ENCODE data around the gene NFATC2.

The NFATC2 gene

DNA sequence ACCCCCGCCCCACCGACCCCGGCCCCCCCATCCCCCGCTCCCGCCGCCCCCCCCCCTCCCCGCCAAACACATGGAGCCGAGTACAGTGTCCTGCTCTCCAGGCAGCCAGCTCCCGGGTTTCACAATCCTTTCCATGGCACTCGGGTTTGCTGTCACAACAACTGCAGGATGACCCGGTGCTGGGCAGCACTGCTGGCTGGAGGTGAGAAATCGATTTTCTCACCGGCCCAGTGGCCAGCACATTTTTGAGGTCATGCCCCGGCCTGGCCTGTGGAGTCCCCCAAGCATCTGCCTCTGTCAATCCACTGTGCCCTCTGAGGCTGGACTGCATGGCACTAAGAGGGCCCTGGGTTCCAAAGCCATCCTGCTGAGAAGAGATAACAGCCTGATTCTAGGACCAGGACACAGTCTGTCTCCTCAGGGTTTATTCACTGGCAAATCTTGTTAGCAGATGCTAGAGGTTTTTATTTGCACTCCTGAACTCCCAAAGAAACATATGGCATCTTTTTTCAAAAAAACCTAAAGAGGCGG lies 129.5 kb downstream of the NFATC2 start:
- no peaks in the 10 kb centered on the region for H4K20me1 ChIP-seq
- H3K4me3 ChIP-seq: no peak overlapping the region
- peaks cover 44 to 78% (median 73%) of the 10 kb centered on the region in 10 experiments for H3K4me1 ChIP-seq
- peak overlapping the region; percentile 66 to 83 (median 74); a peak in 20 of 22 replicates for H3K4me2 ChIP-seq
- H3K27ac ChIP-seq: peak overlapping the region in 7 of 11 experiments; percentile 5 to 72 (median 57); a peak in 8 of 22 replicates
- peak overlapping the region in 5 of 11 experiments; percentile 10 to 41 (median 29); a peak in 4 of 22 replicates for H3K9ac ChIP-seq
- TF ChIP-seq Cebpa-rat (IDR thresholded peaks at IDR 0.05): no peak
- H3K27me3 ChIP-seq: no peaks in the 10 kb centered on the region
- H3K9me3 ChIP-seq (replicated peaks in 1 of 11): peaks cover 0 to 7% (median 0%) of the 10 kb centered on the region in 11 experiments; a peak in 4 of 22 replicates
- peaks cover 0 to 19% (median 7%) of the 10 kb centered on the region in 11 experiments; a peak in 13 of 22 replicates for H3K36me3 ChIP-seq

- H3K36me3 ChIP-seq: peaks cover 0 to 18% (median 8%) of the 10 kb centered on the region in 11 experiments; a peak in 13 of 22 replicates
- H3K27ac ChIP-seq: peak overlapping the region in 9 of 11 experiments; percentile 0 to 61 (median 45); a peak in 15 of 22 replicates
- peak overlapping the region; percentile 2 to 61 (median 34); a peak in 10 of 22 replicates for H3K9ac ChIP-seq
- no peaks in the 10 kb centered on the region for H4K20me1 ChIP-seq
- no peak for TF ChIP-seq Cebpa-rat (IDR thresholded peaks at IDR 0.05)
- no peak overlapping the region for H3K4me3 ChIP-seq
- no peaks in the 10 kb centered on the region for H3K27me3 ChIP-seq
- peaks cover 38 to 76% (median 68%) of the 10 kb centered on the region in 10 experiments for H3K4me1 ChIP-seq
- peak overlapping the region; percentile 52 to 83 (median 74) for H3K4me2 ChIP-seq
- H3K9me3 ChIP-seq (replicated peaks in 1 of 11): peaks cover 0 to 7% (median 0%) of the 10 kb centered on the region in 11 experiments; a peak in 4 of 22 replicates
Measured at GRCh38 chr20:51412333-51412871, 130.1 kb downstream of the NFATC2 start.

GRCh38 chr20:51411870-51412269 lies 130.6 kb downstream of the NFATC2 start:
- peak overlapping the region in 7 of 11 experiments; percentile 5 to 61 (median 45); a peak in 13 of 22 replicates for H3K27ac ChIP-seq
- no peaks in the 10 kb centered on the region for H4K20me1 ChIP-seq
- H3K4me3 ChIP-seq: no peak overlapping the region

DNA sequence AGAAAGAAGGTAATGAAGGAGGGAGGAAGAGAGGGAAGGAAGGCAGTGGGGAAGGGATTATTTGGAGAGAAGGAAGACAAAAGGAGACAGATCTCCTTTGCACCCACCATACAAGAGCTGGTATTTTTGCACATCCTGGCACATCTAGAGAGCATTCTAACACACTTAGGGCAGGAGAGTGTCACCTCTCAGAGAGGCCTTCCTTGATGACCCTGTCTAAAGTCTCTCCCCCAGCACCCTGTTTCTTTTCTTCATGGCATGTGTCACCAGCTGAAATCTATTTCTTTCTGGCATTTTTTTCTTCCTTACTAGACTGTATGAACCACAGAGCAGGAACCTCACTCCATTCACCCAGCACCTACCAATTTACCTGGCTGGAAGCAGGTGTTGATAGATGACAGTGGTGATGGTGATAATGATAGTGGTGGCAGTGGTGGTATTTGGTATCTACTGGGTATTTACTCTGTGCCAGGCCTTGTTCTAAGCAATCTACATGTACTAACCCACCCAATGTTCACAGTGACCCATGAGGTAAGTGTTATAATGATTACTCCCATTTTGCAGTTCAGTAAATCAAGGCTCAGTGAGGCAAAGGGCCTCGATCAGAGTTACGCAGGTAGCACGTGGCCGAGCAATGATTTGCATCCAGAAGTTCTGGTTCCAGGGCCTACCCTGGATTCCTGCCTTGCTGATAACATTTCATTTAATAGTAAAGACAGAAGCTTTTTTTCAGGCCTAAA lies 131.8 kb downstream of the NFATC2 start:
- Histone ChIP-seq H3K9me3 (replicated peaks in 1 of 11) (peaks cover 0 to 7% (median 0%) of the 10 kb centered on the region in 11 experiments; a peak in 4 of 22 replicates), H3K4me2 (peak overlapping the region in 4 of 11 experiments; percentile 8 to 25 (median 13); a peak in 2 of 22 replicates), H3K36me3 (peaks cover 0 to 25% (median 10%) of the 10 kb centered on the region in 11 experiments; a peak in 14 of 22 replicates), H3K4me3 (no peak overlapping the region), H3K9ac (no peak overlapping the region), H3K4me1 (peaks cover 38 to 60% (median 51%) of the 10 kb centered on the region in 10 experiments), H3K27me3 (no peaks in the 10 kb centered on the region), H4K20me1 (no peaks in the 10 kb centered on the region), H3K27ac (no peak overlapping the region)
- TF ChIP-seq Cebpa-rat (IDR thresholded peaks at IDR 0.05): no peak

More at GRCh38 chr20:51411870-51412269, 130.6 kb downstream of the NFATC2 start:
- peaks cover 0 to 21% (median 10%) of the 10 kb centered on the region in 11 experiments; a peak in 14 of 22 replicates for H3K36me3 ChIP-seq
- H3K4me1 ChIP-seq: peaks cover 38 to 71% (median 63%) of the 10 kb centered on the region in 10 experiments
- no peaks in the 10 kb centered on the region for H3K27me3 ChIP-seq
- peak overlapping the region; percentile 52 to 83 (median 74) for H3K4me2 ChIP-seq
- H3K9ac ChIP-seq: peak overlapping the region in 10 of 11 experiments; percentile 2 to 61 (median 33); a peak in 8 of 22 replicates
- no peak for TF ChIP-seq Cebpa-rat (IDR thresholded peaks at IDR 0.05)
- peaks cover 0 to 7% (median 0%) of the 10 kb centered on the region in 11 experiments; a peak in 4 of 22 replicates for H3K9me3 ChIP-seq (replicated peaks in 1 of 11)

GRCh38 chr20:51409192-51409880 lies 133.2 kb downstream of the NFATC2 start:
- H3K36me3 ChIP-seq: peaks cover 0 to 37% (median 12%) of the 10 kb centered on the region in 11 experiments; a peak in 14 of 22 replicates
- H3K4me3 ChIP-seq: no peak overlapping the region
- TF ChIP-seq Cebpa-rat (IDR thresholded peaks at IDR 0.05): no peak
- H3K4me2 ChIP-seq: peak overlapping the region in 1 of 11 experiments; percentile 16; a peak in 2 of 22 replicates
- peaks cover 25 to 45% (median 37%) of the 10 kb centered on the region in 10 experiments for H3K4me1 ChIP-seq
- H3K9ac ChIP-seq: no peak overlapping the region
- H3K27me3 ChIP-seq: no peaks in the 10 kb centered on the region
- H3K9me3 ChIP-seq (replicated peaks in 1 of 11): peaks cover 0 to 7% (median 0%) of the 10 kb centered on the region in 11 experiments; a peak in 4 of 22 replicates
- no peaks in the 10 kb centered on the region for H4K20me1 ChIP-seq
- no peak overlapping the region for H3K27ac ChIP-seq

- Histone ChIP-seq H3K4me1 (peaks cover 32 to 43% (median 38%) of the 10 kb centered on the region in 10 experiments), H3K27me3 (no peaks in the 10 kb centered on the region), H3K9me3 (replicated peaks in 1 of 11) (peaks cover 0 to 6% (median 0%) of the 10 kb centered on the region in 11 experiments; a peak in 4 of 22 replicates), H3K4me3 (no peak overlapping the region), H3K27ac (no peak overlapping the region), H3K4me2 (peak overlapping the region in 1 of 11 experiments; percentile 2; a peak in 1 of 22 replicates), H3K36me3 (peaks cover 0 to 47% (median 11%) of the 10 kb centered on the region in 11 experiments; a peak in 14 of 22 replicates), H3K9ac (no peak overlapping the region), H4K20me1 (no peaks in the 10 kb centered on the region)
- TF ChIP-seq Cebpa-rat (IDR thresholded peaks at IDR 0.05): no peak
Measured at GRCh38 chr20:51404297-51405060, 138.0 kb downstream of the NFATC2 start.

DNA sequence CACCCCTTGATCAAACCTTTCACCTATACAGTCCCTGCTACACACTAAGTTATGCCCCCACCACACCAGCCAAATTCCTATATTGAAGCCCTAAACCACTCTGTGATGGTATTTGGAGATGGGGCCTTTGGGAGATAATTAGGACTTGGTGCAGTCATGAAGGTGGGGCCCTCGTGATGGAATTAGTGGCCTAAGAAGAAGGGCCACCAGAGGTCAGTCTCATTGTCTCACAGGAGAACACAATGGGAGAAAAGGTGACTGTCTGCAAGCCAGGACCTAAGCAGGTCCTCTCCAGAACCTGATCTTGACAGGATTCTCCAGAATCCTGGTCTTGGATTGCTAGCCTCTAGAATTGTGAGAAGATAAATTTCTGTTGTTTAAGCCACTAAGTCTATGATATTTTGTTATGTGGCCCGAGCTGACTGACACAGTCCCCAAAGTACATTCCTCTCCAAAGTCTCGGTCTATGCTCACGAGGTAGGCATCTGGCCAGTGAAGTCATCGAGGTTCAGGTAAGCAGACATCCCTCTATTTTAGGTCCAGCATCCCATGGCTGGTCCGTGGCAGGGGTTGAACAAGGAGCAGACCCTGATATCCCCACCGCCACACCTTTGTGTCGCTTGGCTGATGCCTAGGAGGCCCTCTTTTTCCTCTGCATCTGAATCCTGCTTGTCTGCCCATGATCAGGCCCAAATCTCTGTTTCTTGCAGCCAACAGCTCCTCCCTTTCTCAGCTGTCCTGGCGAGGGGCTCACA lies 138.9 kb downstream of the NFATC2 start:
- no peaks in the 10 kb centered on the region for H3K9me3 ChIP-seq (replicated peaks in 1 of 11)
- 0 out of 22 replicates have a peak overlapping the region, but pooled peaks of 1 of the 11 experiments have one; percentile 80 for H3K4me2 ChIP-seq
- H3K27ac ChIP-seq: 0 out of 22 replicates have a peak overlapping the region, but pooled peaks of 1 of the 11 experiments have one; percentile 22
- no peaks in the 10 kb centered on the region for H3K27me3 ChIP-seq
- no peak overlapping the region for H3K9ac ChIP-seq
- no peak overlapping the region for H3K4me3 ChIP-seq
- TF ChIP-seq Cebpa-rat (IDR thresholded peaks at IDR 0.05): no peak
- peaks cover 40 to 51% (median 46%) of the 10 kb centered on the region in 10 experiments for H3K4me1 ChIP-seq
- H4K20me1 ChIP-seq: no peaks in the 10 kb centered on the region
- H3K36me3 ChIP-seq: peaks cover 0 to 38% (median 3%) of the 10 kb centered on the region in 11 experiments; a peak in 7 of 22 replicates
